Measurements from ENCODE around the gene PCNA.

Gene PCNA

GRCh38 chr20:5136096-5136495, 16.3 kb upstream of the PCNA start:
- no peak for TF ChIP-seq CTCF (conservative IDR thresholded peaks at IDR 0.05; ENCODE audit: low read depth, low read length)
- Histone ChIP-seq H3K4me2 (no peak overlapping the region), H2AFZ (ENCODE audit: low read depth) (no peak overlapping the region), H3K4me3 (IDR thresholded peaks at IDR 0.05; ENCODE audit: insufficient read depth, low read depth, low read length) (no peak overlapping the region), H3K4me1 (ENCODE audit: low read depth, poor library complexity, severe bottlenecking) (no peaks in the 10 kb centered on the region), H3K27ac (no peak overlapping the region), H4K20me1 (ENCODE audit: insufficient read depth) (no peaks in the 10 kb centered on the region), H3K79me2 (ENCODE audit: insufficient read depth, low read depth) (no peaks in the 10 kb centered on the region), H3K27me3 (ENCODE audit: insufficient read depth, low read depth) (no peaks in the 10 kb centered on the region), H3K9ac (no peak overlapping the region), H3K36me3 (ENCODE audit: insufficient read depth) (no peaks in the 10 kb centered on the region)

DNA sequence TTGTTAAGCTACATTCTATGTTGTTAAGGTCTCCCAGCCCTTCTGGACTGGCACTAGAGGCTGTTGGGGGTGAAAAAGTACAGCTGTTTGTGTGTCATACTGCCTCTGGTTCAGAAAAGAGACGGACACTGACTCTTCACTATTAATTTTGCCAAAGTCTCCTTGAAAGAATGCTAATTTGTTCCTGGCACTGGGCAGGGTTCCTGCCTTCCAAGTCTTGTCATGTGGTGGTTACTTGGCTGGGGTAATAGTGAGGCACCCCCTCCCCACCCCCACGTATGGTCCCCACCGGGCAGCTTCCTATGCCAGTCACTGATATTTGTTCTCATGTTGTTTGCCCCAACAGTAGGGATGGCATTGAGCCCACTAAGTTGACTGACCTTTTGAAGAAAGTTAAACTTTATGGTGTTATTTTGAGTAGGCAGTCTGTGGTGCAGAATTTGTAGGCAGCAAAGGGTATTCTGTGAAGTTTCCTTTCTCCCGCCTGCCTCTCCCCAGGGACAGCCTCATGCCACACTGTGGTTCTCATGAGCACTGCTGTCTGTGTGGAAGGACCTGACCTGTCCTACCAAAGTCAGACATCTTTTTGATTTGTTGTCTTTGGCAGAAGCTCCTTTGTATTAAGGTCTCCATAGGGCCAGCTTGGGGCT, 15.7 kb upstream of the PCNA start:
- Histone ChIP-seq H3K4me2 (no peak overlapping the region), H3K9ac (no peak overlapping the region), H3K4me3 (IDR thresholded peaks at IDR 0.05; ENCODE audit: insufficient read depth, low read depth, low read length) (no peak overlapping the region), H3K36me3 (ENCODE audit: insufficient read depth) (no peaks in the 10 kb centered on the region), H3K4me1 (ENCODE audit: low read depth, poor library complexity, severe bottlenecking) (no peaks in the 10 kb centered on the region), H3K79me2 (ENCODE audit: insufficient read depth, low read depth) (no peaks in the 10 kb centered on the region), H4K20me1 (ENCODE audit: insufficient read depth) (no peaks in the 10 kb centered on the region), H3K27ac (no peak overlapping the region), H3K27me3 (ENCODE audit: insufficient read depth, low read depth) (no peaks in the 10 kb centered on the region), H2AFZ (ENCODE audit: low read depth) (no peak overlapping the region)
- no peak for TF ChIP-seq CTCF (conservative IDR thresholded peaks at IDR 0.05; ENCODE audit: low read depth, low read length)

GRCh38 chr20:5133998-5134397, 14.2 kb upstream of the PCNA start:
- H3K36me3 ChIP-seq (ENCODE audit: insufficient read depth) = no peaks in the 10 kb centered on the region
- H3K4me3 ChIP-seq (IDR thresholded peaks at IDR 0.05; ENCODE audit: insufficient read depth, low read depth, low read length) = no peak overlapping the region
- H4K20me1 ChIP-seq (ENCODE audit: insufficient read depth) = no peaks in the 10 kb centered on the region
- H3K79me2 ChIP-seq (ENCODE audit: insufficient read depth, low read depth) = peaks cover 2% of the 10 kb centered on the region; the same call in 1 of the 2 replicates
- no peak overlapping the region for H3K4me2 ChIP-seq
- H3K27ac ChIP-seq = no peak overlapping the region
- TF ChIP-seq CTCF (conservative IDR thresholded peaks at IDR 0.05; ENCODE audit: low read depth, low read length) = no peak
- H2AFZ ChIP-seq (ENCODE audit: low read depth) = no peak overlapping the region
- no peaks in the 10 kb centered on the region for H3K4me1 ChIP-seq (ENCODE audit: low read depth, poor library complexity, severe bottlenecking)
- H3K9ac ChIP-seq = no peak overlapping the region
- no peaks in the 10 kb centered on the region for H3K27me3 ChIP-seq (ENCODE audit: insufficient read depth, low read depth)

DNA sequence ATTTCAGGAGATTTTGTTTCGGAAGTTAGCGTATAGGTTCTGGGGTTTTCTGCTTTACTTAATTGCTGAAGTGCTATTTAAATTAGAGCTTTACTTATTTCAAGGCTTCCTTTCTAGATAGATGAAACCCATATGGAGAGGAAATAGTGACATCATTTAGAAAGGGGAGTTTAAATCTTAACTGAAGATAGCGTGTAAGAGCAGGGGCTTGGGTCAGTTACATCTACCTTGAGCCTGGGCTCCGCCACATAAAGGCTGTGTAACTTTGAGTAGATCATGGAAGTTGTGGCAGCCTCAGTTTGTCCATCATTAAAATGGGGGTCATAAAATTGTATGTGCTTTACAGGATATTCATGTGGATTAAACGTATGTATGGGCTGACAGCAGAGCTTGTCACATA, 11.7 kb upstream of the PCNA start:
- Histone ChIP-seq H3K4me3 (IDR thresholded peaks at IDR 0.05; ENCODE audit: insufficient read depth, low read depth, low read length) (no peak overlapping the region), H3K36me3 (ENCODE audit: insufficient read depth) (no peaks in the 10 kb centered on the region), H3K4me1 (ENCODE audit: low read depth, poor library complexity, severe bottlenecking) (peaks cover 7% of the 10 kb centered on the region), H4K20me1 (ENCODE audit: insufficient read depth) (no peaks in the 10 kb centered on the region), H2AFZ (ENCODE audit: low read depth) (no peak overlapping the region), H3K27ac (no peak overlapping the region), H3K27me3 (ENCODE audit: insufficient read depth, low read depth) (no peaks in the 10 kb centered on the region), H3K9ac (no peak overlapping the region), H3K4me2 (no peak overlapping the region), H3K79me2 (ENCODE audit: insufficient read depth, low read depth) (peaks cover 14% of the 10 kb centered on the region)
- no peak for TF ChIP-seq CTCF (conservative IDR thresholded peaks at IDR 0.05; ENCODE audit: low read depth, low read length)

Measured in KMS-11 (cell line).